Stimulated activated naive CD4-positive, alpha-beta T cell (primary cell): ENCODE measurements around the gene PTGES2.

ENCODE experiments used
- DNase-seq, 6 experiments: peaks; one replicate each; lab custom pipeline; 2025; lab: John Stamatoyannopoulos, UW

PTGES2 gene

GRCh38 chr9:128103589-128103962 lies 24.0 kb downstream of the PTGES2 start:
- DNase-seq: peak in 5 of 6 experiments; percentile 25 to 49 (median 30)

GRCh38 chr9:128102861-128103588 lies 24.5 kb downstream of the PTGES2 start:
- peak in 2 of 6 experiments; percentile 25 to 40 for DNase-seq

GRCh38 chr9:128102196-128102595 lies 25.3 kb downstream of the PTGES2 start:
- no peak for DNase-seq

GRCh38 chr9:128101690-128102089 lies 25.8 kb downstream of the PTGES2 start:
- no peak for DNase-seq

GRCh38 chr9:128101231-128101661 lies 26.3 kb downstream of the PTGES2 start:
- no peak for DNase-seq

GRCh38 chr9:128100581-128100980 lies 26.9 kb downstream of the PTGES2 start:
- DNase-seq: no peak

GRCh38 chr9:128099932-128100491 lies 27.5 kb downstream of the PTGES2 start:
- no peak for DNase-seq

- no peak for DNase-seq
These were observed 28.1 kb downstream of the PTGES2 start for GRCh38 chr9:128099231-128099931.

- DNase-seq: peak; percentile 31 to 53 (median 44)
These were observed 29.0 kb downstream of the PTGES2 start for GRCh38 chr9:128098297-128099230.

GRCh38 chr9:128097543-128098296 lies 29.8 kb downstream of the PTGES2 start:
- DNase-seq: no peak

- no peak for DNase-seq
These were observed 30.7 kb downstream of the PTGES2 start for GRCh38 chr9:128096616-128097536.

- no peak for DNase-seq
These were observed 32.5 kb downstream of the PTGES2 start for GRCh38 chr9:128094950-128095544.

GRCh38 chr9:128094166-128094949 lies 33.2 kb downstream of the PTGES2 start:
- DNase-seq: peak; percentile 50 to 72 (median 60)

- DNase-seq: peak in 5 of 6 experiments; percentile 21 to 71 (median 51)
These were observed 34.5 kb downstream of the PTGES2 start for GRCh38 chr9:128093011-128093410.

GRCh38 chr9:128092199-128092977 lies 35.1 kb downstream of the PTGES2 start:
- no peak for DNase-seq

- DNase-seq: no peak
These were observed 36.0 kb downstream of the PTGES2 start for GRCh38 chr9:128091571-128091970.

- no peak for DNase-seq
These were observed 36.4 kb downstream of the PTGES2 start for GRCh38 chr9:128091144-128091543.

- no peak for DNase-seq
These were observed 38.2 kb downstream of the PTGES2 start for GRCh38 chr9:128089299-128089698.
